ENCODE results near the gene ERN1.
"Not testable (repeated sequence)": the region's sequence is repeated elsewhere in the genome, so short reads cannot be mapped to it uniquely, and the experiment has no call there.

DNA sequence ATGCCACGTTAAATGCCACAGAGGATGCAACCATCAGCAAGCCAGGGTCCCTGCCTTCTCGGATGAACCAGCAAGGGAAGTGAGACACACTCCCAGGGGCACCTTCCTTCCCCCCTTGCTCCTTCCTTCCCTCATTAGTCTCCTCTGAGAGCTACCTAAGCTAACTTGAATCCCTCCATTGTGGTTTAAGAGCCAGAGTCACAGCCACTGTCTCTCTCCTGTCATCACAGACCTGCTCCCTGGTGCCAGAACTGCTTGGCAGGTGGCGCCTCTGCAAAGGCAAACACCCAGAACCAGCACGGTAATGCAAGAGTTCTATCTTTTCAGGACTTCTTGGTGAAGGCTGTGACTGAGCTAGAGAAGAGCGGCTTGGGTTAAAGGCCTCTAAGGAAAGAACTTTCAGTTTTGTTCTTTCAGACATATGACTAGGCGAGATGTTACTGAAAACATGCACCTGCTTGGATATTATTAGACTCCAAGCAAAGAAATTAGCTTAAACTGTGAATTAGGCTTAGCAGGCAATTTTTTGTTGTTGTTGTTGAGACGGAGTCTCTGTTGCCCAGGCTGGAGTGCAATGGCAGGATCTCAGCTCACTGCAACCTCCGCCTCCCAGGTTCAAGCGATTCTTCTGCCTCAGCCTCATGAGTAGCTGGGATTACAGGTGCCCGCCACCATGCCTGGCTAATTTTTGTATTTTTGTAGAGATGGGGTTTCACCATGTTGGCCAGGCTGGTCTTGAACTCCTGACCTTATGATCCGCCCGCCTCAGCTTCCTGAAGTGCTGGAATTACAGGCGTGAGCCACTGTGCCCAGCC lies 8.8 kb downstream of the ERN1 start:
- not testable (repeated sequence) for TF ChIP-seq JUN, NFATC4, NR1H2 (CRISPR knock-in tag; IDR thresholded peaks at IDR 0.05)
- TF ChIP-seq, protein P1, sequence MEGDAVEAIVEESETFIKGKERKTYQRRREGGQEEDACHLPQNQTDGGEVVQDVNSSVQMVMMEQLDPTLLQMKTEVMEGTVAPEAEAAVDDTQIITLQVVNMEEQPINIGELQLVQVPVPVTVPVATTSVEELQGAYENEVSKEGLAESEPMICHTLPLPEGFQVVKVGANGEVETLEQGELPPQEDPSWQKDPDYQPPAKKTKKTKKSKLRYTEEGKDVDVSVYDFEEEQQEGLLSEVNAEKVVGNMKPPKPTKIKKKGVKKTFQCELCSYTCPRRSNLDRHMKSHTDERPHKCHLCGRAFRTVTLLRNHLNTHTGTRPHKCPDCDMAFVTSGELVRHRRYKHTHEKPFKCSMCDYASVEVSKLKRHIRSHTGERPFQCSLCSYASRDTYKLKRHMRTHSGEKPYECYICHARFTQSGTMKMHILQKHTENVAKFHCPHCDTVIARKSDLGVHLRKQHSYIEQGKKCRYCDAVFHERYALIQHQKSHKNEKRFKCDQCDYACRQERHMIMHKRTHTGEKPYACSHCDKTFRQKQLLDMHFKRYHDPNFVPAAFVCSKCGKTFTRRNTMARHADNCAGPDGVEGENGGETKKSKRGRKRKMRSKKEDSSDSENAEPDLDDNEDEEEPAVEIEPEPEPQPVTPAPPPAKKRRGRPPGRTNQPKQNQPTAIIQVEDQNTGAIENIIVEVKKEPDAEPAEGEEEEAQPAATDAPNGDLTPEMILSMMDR (IDR thresholded peaks at IDR 0.05): not testable (repeated sequence)

Measured in WTC11 (cell line).